ENCODE results near the gene SALL1. TPM values are rescaled to one million over a fixed set of nuclear protein-coding genes. Genes with fewer than 3 reads are reported as not detected.

Gene SALL1
- total and polyA plus RNA-seq, 4 experiments from 2014 or later: not detected

DNA sequence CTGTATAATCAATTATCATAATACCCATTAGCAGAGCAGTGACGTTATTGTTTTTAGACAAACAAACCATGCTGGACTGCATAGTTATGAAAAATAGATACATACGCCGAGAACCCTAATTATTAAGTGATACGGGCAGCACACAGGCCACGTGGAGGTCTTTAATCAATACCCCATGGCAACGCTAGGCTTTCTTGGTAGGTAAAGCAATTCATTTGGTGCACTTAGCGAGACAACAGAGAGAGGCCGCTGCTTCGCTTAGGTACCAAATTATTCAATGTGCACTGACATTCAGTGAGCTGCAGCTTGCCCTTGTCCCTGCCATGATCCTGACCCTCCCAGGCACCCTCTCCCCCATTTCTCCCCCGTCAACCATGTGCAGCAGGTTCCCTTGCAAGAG lies 12.9 kb downstream of the SALL1 start:
- no peaks in the 10 kb centered on the region for H3K36me3 ChIP-seq (ENCODE audit: insufficient read depth, low read length)
- H3K27me3 ChIP-seq (ENCODE audit: insufficient read depth, low read length): no peaks in the 10 kb centered on the region
- no peaks in the 10 kb centered on the region for H3K4me1 ChIP-seq (ENCODE audit: insufficient read depth, low read length)
- H3K4me3 Mint-ChIP-seq: no peak overlapping the region
- ChIA-PET POLR2A (ENCODE audit: partially characterized antibody) (no interaction called here), CTCF (ENCODE audit: partially characterized antibody) (no interaction called here)
- H3K9me3 ChIP-seq (ENCODE audit: control insufficient read depth in 1 of 2, low read length in 2 of 2): no peaks in the 10 kb centered on the region
- no peak overlapping the region for H3K27ac ChIP-seq (ENCODE audit: low read depth, low read length)
- intact Hi-C loops (cut with micrococcal nuclease): no loop called here
- H3K36me3 Mint-ChIP-seq: no peaks in the 10 kb centered on the region
- no peaks in the 10 kb centered on the region for H3K4me1 Mint-ChIP-seq
- DNase-seq: no peak
- H3K9me3 Mint-ChIP-seq: peaks cover 0 to 8% (median 4%) of the 10 kb centered on the region in 8 donors
- no peak overlapping the region for H3K27ac Mint-ChIP-seq
- H3K4me3 ChIP-seq (ENCODE audit: low read length in 2 of 2): no peak overlapping the region
- peaks cover 8 to 15% of the 10 kb centered on the region in 2 donors for H3K27me3 Mint-ChIP-seq

- no peak overlapping the region for H3K4me3 ChIP-seq (ENCODE audit: low read length in 2 of 2)
- ChIA-PET POLR2A (ENCODE audit: partially characterized antibody) (no interaction called here), CTCF (ENCODE audit: partially characterized antibody) (no interaction called here)
- H3K27ac ChIP-seq (ENCODE audit: low read depth, low read length): no peak overlapping the region
- H3K36me3 Mint-ChIP-seq: no peaks in the 10 kb centered on the region
- no peak overlapping the region for H3K4me3 Mint-ChIP-seq
- intact Hi-C loops (cut with micrococcal nuclease): no loop called here
- no peak for DNase-seq
- peaks cover 8 to 21% of the 10 kb centered on the region in 2 donors for H3K27me3 Mint-ChIP-seq
- no peaks in the 10 kb centered on the region for H3K4me1 Mint-ChIP-seq
- H3K4me1 ChIP-seq (ENCODE audit: insufficient read depth, low read length): no peaks in the 10 kb centered on the region
- no peaks in the 10 kb centered on the region for H3K27me3 ChIP-seq (ENCODE audit: insufficient read depth, low read length)
- H3K9me3 ChIP-seq (ENCODE audit: control insufficient read depth in 1 of 2, low read length in 2 of 2): no peaks in the 10 kb centered on the region
- H3K27ac Mint-ChIP-seq: no peak overlapping the region
- peaks cover 0 to 8% (median 4%) of the 10 kb centered on the region in 8 donors for H3K9me3 Mint-ChIP-seq
- no peaks in the 10 kb centered on the region for H3K36me3 ChIP-seq (ENCODE audit: insufficient read depth, low read length)
Measured at GRCh38 chr16:51137097-51137496, 14.0 kb downstream of the SALL1 start.

- Mint-ChIP-seq H3K9me3 (peaks cover 0 to 8% (median 2%) of the 10 kb centered on the region in 8 donors), H3K27ac (peak overlapping the region in 1 of 7 donors; percentile 30), H3K27me3 (peaks cover 8 to 32% of the 10 kb centered on the region in 2 donors), H3K4me3 (no peak overlapping the region), H3K36me3 (no peaks in the 10 kb centered on the region), H3K4me1 (no peaks in the 10 kb centered on the region)
- no peaks in the 10 kb centered on the region for H3K36me3 ChIP-seq (ENCODE audit: insufficient read depth, low read length)
- H3K9me3 ChIP-seq (ENCODE audit: control insufficient read depth in 1 of 2, low read length in 2 of 2): no peaks in the 10 kb centered on the region
- no peak overlapping the region for H3K4me3 ChIP-seq (ENCODE audit: low read length in 2 of 2)
- ChIA-PET CTCF (ENCODE audit: partially characterized antibody) (no interaction called here), POLR2A (ENCODE audit: partially characterized antibody) (no interaction called here)
- H3K4me1 ChIP-seq (ENCODE audit: insufficient read depth, low read length): no peaks in the 10 kb centered on the region
- H3K27me3 ChIP-seq (ENCODE audit: insufficient read depth, low read length): no peaks in the 10 kb centered on the region
- H3K27ac ChIP-seq (ENCODE audit: low read depth, low read length): no peak overlapping the region
- DNase-seq: no peak
- intact Hi-C loops (cut with micrococcal nuclease): no loop called here
Measured at GRCh38 chr16:51134876-51135275, 16.2 kb downstream of the SALL1 start.

DNA sequence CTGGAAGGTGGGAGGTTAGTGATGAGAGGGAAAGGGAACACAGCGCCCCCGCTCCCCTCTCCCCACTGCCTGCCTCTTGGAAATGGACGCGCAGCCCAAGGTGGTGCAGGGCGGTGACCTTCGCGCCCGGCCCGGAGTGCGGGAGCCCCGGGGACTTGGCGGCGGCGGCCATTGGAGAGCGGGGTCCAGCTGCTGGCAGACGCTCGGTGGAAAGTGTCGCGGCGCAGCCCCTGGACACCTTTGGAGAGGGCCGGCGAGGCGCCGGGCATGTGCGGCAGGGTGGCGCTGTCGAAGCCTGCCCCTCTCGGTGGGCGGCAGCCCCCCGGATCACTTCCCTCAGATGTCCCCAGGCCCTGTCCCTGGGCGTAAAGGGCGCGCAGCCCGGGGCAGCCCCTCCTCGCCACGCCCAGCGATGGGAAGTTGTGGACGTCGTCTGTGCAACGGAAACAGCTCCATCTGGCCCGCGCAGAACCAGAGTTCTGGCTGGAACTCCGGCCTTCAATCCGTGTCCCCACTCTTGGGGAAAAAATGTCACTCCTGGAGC lies 16.7 kb downstream of the SALL1 start:
- no peaks in the 10 kb centered on the region for H3K4me1 Mint-ChIP-seq
- Histone ChIP-seq H3K4me3 (ENCODE audit: low read length in 2 of 2) (no peak overlapping the region), H3K27me3 (ENCODE audit: insufficient read depth, low read length) (no peaks in the 10 kb centered on the region), H3K36me3 (ENCODE audit: insufficient read depth, low read length) (no peaks in the 10 kb centered on the region), H3K4me1 (ENCODE audit: insufficient read depth, low read length) (no peaks in the 10 kb centered on the region), H3K9me3 (ENCODE audit: control insufficient read depth in 1 of 2, low read length in 2 of 2) (no peaks in the 10 kb centered on the region), H3K27ac (ENCODE audit: low read depth, low read length) (no peak overlapping the region)
- ChIA-PET POLR2A (ENCODE audit: partially characterized antibody) (no interaction called here), CTCF (ENCODE audit: partially characterized antibody) (no interaction called here)
- no peak overlapping the region for H3K27ac Mint-ChIP-seq
- H3K27me3 Mint-ChIP-seq: peaks cover 8 to 32% of the 10 kb centered on the region in 2 donors
- no peaks in the 10 kb centered on the region for H3K36me3 Mint-ChIP-seq
- peaks cover 0 to 8% (median 2%) of the 10 kb centered on the region in 8 donors for H3K9me3 Mint-ChIP-seq
- no peak for DNase-seq
- no peak overlapping the region for H3K4me3 Mint-ChIP-seq
- intact Hi-C loops (cut with micrococcal nuclease): no loop called here

- CTCF ChIA-PET (ENCODE audit: partially characterized antibody): no interaction called here
- no peak overlapping the region for H3K4me3 ChIP-seq (ENCODE audit: low read length in 2 of 2)
- no peaks in the 10 kb centered on the region for H3K9me3 ChIP-seq (ENCODE audit: control insufficient read depth in 1 of 2, low read length in 2 of 2)
- H3K27ac ChIP-seq (ENCODE audit: low read depth, low read length): no peak overlapping the region
- no peak for DNase-seq
- no peak overlapping the region for H3K27ac Mint-ChIP-seq
- H3K4me1 ChIP-seq (ENCODE audit: insufficient read depth, low read length): no peaks in the 10 kb centered on the region
- POLR2A ChIA-PET (ENCODE audit: partially characterized antibody): no interaction called here
- H3K36me3 ChIP-seq (ENCODE audit: insufficient read depth, low read length): no peaks in the 10 kb centered on the region
- H3K4me3 Mint-ChIP-seq: no peak overlapping the region
- peaks cover 8 to 32% of the 10 kb centered on the region in 2 donors for H3K27me3 Mint-ChIP-seq
- intact Hi-C loops (cut with micrococcal nuclease): no loop called here
- H3K27me3 ChIP-seq (ENCODE audit: insufficient read depth, low read length): no peaks in the 10 kb centered on the region
- no peaks in the 10 kb centered on the region for H3K36me3 Mint-ChIP-seq
- H3K4me1 Mint-ChIP-seq: no peaks in the 10 kb centered on the region
- H3K9me3 Mint-ChIP-seq: peaks cover 0 to 8% (median 3%) of the 10 kb centered on the region in 8 donors
Measured at GRCh38 chr16:51133688-51134087, 17.4 kb downstream of the SALL1 start.

- Mint-ChIP-seq H3K4me3 (no peak overlapping the region), H3K9me3 (peaks cover 0 to 6% (median 3%) of the 10 kb centered on the region in 8 donors), H3K4me1 (no peaks in the 10 kb centered on the region), H3K36me3 (no peaks in the 10 kb centered on the region), H3K27me3 (peaks cover 8 to 32% of the 10 kb centered on the region in 2 donors), H3K27ac (no peak overlapping the region)
- no peaks in the 10 kb centered on the region for H3K36me3 ChIP-seq (ENCODE audit: insufficient read depth, low read length)
- no peaks in the 10 kb centered on the region for H3K27me3 ChIP-seq (ENCODE audit: insufficient read depth, low read length)
- DNase-seq: no peak
- H3K4me3 ChIP-seq (ENCODE audit: low read length in 2 of 2): no peak overlapping the region
- POLR2A ChIA-PET (ENCODE audit: partially characterized antibody): no interaction called here
- CTCF ChIA-PET (ENCODE audit: partially characterized antibody): no interaction called here
- H3K9me3 ChIP-seq (ENCODE audit: control insufficient read depth in 1 of 2, low read length in 2 of 2): no peaks in the 10 kb centered on the region
- no peak overlapping the region for H3K27ac ChIP-seq (ENCODE audit: low read depth, low read length)
- intact Hi-C loops (cut with micrococcal nuclease): no loop called here
- H3K4me1 ChIP-seq (ENCODE audit: insufficient read depth, low read length): no peaks in the 10 kb centered on the region
Measured at GRCh38 chr16:51133183-51133582, 17.9 kb downstream of the SALL1 start.

- Histone ChIP-seq H3K27me3 (ENCODE audit: insufficient read depth, low read length) (no peaks in the 10 kb centered on the region), H3K27ac (ENCODE audit: low read depth, low read length) (no peak overlapping the region), H3K9me3 (ENCODE audit: control insufficient read depth in 1 of 2, low read length in 2 of 2) (no peaks in the 10 kb centered on the region), H3K4me1 (ENCODE audit: insufficient read depth, low read length) (no peaks in the 10 kb centered on the region), H3K36me3 (ENCODE audit: insufficient read depth, low read length) (no peaks in the 10 kb centered on the region), H3K4me3 (ENCODE audit: low read length in 2 of 2) (no peak overlapping the region)
- Mint-ChIP-seq H3K36me3 (no peaks in the 10 kb centered on the region), H3K4me1 (no peaks in the 10 kb centered on the region), H3K9me3 (peaks cover 0 to 6% (median 3%) of the 10 kb centered on the region in 8 donors), H3K27ac (no peak overlapping the region), H3K4me3 (no peak overlapping the region), H3K27me3 (peaks cover 8 to 32% of the 10 kb centered on the region in 2 donors)
- intact Hi-C loops (cut with micrococcal nuclease): no loop called here
- no peak for DNase-seq
- ChIA-PET CTCF (ENCODE audit: partially characterized antibody) (no interaction called here), POLR2A (ENCODE audit: partially characterized antibody) (no interaction called here)
Measured at GRCh38 chr16:51132490-51133115, 18.5 kb downstream of the SALL1 start.
